Tracheal epithelial cell (primary cell): Measurements from ENCODE around the gene S100A5. TPM values are rescaled to one million over a fixed set of nuclear protein-coding genes. Genes with fewer than 3 reads are reported as not detected.

Source experiments
- total RNA-seq: library from RNA; depleted of rRNA; stranded (reverse); fragments of >200 nt; gene quantifications from 2 replicates; pipeline ENCODE4 v1.2.1, GENCODE V29; 2014

Gene S100A5, protein sequence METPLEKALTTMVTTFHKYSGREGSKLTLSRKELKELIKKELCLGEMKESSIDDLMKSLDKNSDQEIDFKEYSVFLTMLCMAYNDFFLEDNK
- 0.48 TPM in 1 of 2 replicates, not detected in the other for total RNA-seq

DNA sequence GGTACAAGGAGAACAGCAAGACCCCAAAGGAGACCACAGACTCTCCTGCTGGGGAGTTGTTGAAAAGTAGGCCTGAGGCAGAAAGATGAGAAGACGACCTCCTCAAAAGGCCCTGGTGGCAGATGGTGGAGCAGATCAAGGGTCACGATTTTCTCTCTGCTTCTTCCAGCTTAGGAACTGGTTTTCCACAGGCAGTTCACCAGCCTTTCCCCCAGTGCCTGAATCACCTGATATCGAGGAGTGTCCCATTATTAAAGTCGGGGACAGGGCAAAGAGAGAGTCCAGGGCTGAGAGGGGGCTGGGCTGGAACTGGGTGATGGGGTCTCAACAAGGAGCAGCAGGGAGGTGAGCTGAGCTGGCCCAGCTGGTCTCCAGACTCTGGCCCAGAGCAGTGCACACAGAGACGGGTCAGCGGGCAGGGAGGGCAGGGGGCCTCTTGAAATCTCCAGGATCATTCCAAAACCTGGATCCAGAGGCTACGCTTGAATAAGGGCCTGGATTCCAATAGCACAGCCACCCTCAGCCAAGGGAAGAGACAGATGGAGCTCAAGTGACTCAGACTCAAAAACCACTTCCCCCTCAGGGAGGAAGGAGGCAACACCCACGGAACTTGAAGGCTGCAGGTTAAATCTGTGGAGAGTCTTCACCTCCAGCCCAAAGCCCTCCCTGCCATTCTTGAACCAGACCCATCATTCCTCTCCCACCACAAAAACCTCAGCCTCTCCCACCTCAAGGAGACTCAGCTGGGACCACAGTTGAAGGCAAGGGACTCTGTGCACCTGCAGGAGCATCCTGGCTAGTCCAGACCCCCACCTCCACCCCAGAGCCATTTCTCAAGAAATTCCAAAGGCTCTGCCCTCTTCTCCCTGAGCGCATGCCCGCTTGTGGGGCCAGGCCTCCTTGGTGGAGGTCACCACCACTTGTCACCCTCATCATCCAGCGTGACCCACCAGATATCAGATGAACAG, at the start of gene S100A5:
TSS of gene S100A5 (minus strand) at position 541 of the 968 bp plus-strand sequence. CDS start 743 bp downstream, outside the sequence.

DNA sequence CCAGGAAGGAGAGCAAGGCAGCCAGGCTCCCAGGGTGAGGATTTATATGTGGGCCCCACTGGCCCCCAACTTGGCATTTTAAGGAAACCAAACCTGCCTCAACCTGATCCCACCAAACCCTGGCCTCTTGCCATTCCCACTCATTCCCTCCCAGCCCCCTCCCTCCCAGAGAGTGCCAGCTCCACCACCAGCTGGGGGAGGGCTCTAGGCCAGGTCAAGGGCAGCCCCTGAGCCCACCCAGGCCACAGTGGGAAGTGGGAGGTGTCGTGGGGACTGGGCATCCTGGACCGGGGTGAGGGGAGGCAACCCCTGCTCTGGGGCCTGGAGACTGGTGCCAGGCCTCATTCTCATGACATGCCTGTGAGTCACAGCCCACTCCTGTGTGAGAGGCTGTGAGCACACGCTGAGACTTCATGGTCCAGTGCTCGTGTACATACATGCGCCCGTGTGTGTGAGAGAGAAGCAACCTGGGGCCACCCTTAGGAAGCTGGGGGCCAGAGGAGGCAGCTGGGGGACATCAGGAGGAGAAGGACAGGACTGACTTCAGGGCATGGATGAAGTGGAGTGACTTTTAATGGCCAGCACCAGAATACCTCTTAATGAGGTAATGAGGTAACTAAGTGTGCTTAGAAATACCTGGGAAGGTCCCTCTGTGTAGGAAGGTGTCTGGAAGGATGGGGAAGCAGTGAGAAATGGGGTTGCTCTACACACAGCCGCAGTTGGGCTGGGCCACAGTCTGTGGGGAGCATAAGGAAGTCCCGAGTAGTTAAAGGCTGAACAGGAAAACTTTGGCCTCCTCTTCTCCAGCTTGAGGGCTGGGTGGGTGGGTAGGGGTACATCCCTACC, 25.0 kb upstream of the S100A5 start, which contains the start of gene S100A2:
TSS of gene S100A2 (minus strand) at position 316 of the 846 bp plus-strand sequence. CDS start 1,967 bp downstream, outside the sequence.

DNA sequence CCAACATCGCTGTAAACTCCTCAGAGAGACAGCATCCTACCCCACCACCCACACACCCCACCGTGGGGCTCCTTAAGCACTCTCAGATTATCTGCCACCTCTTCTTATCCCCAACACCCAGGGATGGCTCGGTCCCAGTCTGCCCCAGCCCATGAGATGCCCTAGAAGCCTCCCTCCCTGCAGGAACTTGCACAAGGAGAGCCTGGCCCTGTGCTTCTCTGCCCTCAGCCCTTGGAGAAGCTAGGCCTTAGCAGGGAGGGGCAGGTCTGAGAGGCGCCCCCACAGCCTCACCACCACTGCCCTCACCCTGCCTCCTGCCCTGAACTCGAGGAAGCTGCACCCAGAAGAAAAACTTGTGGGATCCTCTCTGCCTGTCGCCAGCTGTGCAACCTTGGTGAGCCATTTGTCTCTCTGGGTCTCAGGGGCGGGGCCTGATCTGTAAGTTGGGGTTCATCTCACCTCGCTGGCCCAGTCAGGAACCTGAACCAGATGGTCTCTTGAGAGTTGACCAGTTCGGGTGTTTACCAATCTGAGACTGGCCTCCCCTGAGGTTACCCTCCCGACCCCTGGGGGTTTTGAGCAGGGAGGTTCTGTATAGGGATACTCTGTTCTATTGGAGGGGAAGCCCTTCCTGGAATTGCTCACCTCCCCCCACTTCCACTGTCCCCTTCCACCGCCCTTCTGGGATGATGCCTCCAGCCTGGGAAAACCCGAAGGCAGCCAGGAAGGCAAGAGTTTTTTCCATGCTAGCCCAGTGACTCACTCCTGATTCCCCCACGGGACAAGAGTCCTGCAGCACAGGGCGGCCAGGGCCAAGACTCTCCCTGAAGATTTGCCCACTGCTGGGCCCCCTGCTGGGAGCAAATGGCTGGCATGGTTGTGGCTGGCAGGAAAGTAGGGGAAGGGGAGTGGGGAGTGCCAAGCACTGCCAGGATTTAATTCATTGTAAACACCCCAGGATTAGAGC, 8.3 kb upstream of the S100A5 start, which contains the start of gene S100A3:
TSS of gene S100A3 (minus strand) at position 537 of the 967 bp plus-strand sequence. CDS start 773 bp downstream, outside the sequence.

DNA sequence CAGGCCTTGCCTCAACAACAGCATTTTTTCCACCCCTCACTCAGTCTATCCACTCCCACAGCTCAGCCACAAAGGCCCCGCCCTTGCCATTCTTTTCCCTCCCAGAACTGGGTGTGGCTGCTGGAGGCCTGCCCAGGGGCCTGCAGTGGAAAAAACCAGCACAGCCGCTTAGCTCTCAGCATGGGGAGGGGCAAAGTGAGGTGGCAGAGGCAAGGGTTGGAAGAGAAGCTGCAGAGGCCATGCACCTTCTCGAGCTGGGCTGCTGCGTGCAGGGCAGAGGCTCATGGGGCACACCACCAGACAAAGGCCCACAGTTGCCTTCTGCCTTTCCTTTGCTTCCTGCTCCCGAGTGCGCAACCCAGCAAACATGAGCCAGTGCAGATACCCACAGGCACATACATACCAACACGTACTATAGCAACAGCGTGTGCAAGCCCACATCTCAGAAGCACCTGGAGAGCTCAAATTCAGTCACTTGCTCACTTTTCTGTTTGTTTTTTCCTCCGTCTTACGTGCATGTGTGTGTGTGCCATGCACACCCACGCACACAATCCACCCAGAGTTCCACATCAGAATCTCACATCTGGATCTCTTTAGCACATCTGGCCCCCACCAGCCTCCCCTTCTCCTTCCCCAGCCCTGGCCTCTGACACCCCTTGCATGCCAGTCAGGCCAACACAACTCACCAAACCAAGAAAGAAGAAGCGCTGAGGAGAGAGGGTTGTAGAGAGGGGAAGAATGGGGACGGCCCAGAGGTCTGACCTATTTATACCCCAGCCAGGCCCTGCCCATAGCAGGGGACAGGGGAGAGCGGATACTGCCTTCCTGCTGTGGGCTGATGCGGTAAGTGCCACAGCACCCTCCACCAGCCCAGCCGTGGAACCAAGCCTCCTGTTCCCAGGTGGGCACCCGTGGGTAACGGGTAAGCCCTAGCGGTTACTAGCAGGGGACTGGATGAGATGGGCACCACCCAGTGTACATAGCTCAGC, 4.6 kb upstream of the S100A5 start, which contains the start of gene S100A4:
TSS of gene S100A4 (minus strand) at position 740 of the 989 bp plus-strand sequence. CDS start 1,012 bp downstream, outside the sequence.

DNA sequence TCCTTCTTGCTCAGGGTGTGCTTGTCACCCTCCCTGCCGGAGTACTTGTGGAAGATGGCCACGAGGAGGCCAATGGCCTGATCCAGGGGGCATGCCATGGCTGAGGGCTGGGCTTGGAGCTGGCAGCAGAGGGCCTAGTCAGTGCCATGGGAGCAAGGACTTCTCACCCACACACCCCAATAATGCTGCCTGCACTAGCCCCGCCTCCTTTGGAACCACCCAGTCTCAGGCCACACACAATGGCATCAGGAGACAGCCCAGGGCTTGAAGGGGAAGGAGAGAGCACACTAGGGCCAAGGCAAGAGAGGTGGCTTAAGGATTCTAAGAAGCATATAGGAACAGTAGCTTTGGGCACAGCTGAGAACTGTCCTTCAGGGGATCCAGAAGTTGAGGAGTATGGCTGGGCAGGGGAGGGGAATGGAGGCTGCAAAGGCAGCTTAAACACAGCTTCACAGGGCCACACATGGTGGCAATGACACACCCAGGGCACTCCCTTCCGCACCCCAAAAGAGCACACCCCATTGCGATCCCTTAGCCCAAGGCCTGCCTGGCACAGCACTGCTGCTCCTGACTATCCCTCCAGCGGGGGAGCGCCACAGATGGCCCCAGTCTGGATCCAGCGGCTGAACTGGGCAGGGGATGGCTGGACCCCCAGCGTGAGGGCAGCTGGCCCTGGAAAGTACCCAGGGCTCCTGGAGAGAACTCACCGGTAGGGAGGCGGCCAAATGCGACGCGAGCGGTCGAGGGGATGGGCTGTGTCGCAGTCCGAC, 5.3 kb downstream of the S100A5 start, which contains the start of gene S100A6:
TSS of gene S100A6 (minus strand) at position 750 of the 770 bp plus-strand sequence. CDS start at position 98, 652 bp downstream.

Other genes with a start within 250 kb of the S100A5 start
- 1.7 TPM in 1 of 2 replicates, not detected in the other for gene PGLYRP3, start 228.0 kb downstream of the S100A5 start, total RNA-seq
- gene PGLYRP4, start 192.1 kb downstream of the S100A5 start, total RNA-seq = 0.64 and 1.9 TPM in 2 replicates
- gene S100A9, start 183.1 kb downstream of the S100A5 start, total RNA-seq = 302 and 949 TPM in 2 replicates
- gene S100A12, start 165.3 kb downstream of the S100A5 start, total RNA-seq = 1.7 TPM in 1 of 2 replicates, not detected in the other
- gene S100A8, start 149.9 kb downstream of the S100A5 start, total RNA-seq = 19.4 and 185 TPM in 2 replicates
- gene S100A7A, start 124.4 kb downstream of the S100A5 start, total RNA-seq = under 0.01 TPM in 1 of 2 replicates, not detected in the other
- 1.4 TPM in 1 of 2 replicates, not detected in the other for gene S100A7, start 80.3 kb downstream of the S100A5 start, total RNA-seq
- gene S100A6, start 4.9 kb downstream of the S100A5 start, total RNA-seq = 1,352 and 3,810 TPM in 2 replicates
- 44.8 and 55.4 TPM in 2 replicates for gene S100A4, start 4.9 kb upstream of the S100A5 start, total RNA-seq
- 7.0 and 11.7 TPM in 2 replicates for gene S100A3, start 8.3 kb upstream of the S100A5 start, total RNA-seq
- gene S100A2, start 24.9 kb upstream of the S100A5 start, total RNA-seq = 975 and 1,509 TPM in 2 replicates
- 969 and 1,207 TPM in 2 replicates for gene S100A16, start 72.2 kb upstream of the S100A5 start, total RNA-seq
- gene S100A14, start 75.4 kb upstream of the S100A5 start, total RNA-seq = 685 and 1,926 TPM in 2 replicates
- 58.4 and 79.0 TPM in 2 replicates for gene S100A13, start 86.6 kb upstream of the S100A5 start, total RNA-seq
- gene S100A1, start 87.5 kb upstream of the S100A5 start, total RNA-seq = not detected in 2 replicates
- gene CHTOP, start 93.1 kb upstream of the S100A5 start, total RNA-seq = 20.5 and 30.1 TPM in 2 replicates
- gene SNAPIN, start 117.8 kb upstream of the S100A5 start, total RNA-seq = 53.5 and 60.7 TPM in 2 replicates
- gene ILF2, start 130.1 kb upstream of the S100A5 start, total RNA-seq = 103 and 208 TPM in 2 replicates
- 0.48 TPM in 1 of 2 replicates, not detected in the other for gene NPR1, start 137.8 kb upstream of the S100A5 start, total RNA-seq
- 12.5 and 14.5 TPM in 2 replicates for gene INTS3, start 187.1 kb upstream of the S100A5 start, total RNA-seq
- 5.1 and 17.9 TPM in 2 replicates for gene SLC27A3, start 234.5 kb upstream of the S100A5 start, total RNA-seq